Ascending aorta (tissue), 2 donors: Measurements from ENCODE around the gene TMEM256. TPM values are rescaled to one million over a fixed set of nuclear protein-coding genes. Genes with fewer than 3 reads are reported as not detected.

Experiments
- DNase-seq, 2 donors: peaks; one replicate each; pipeline ENCODE4 v3.0.0-alpha.2; 2019; ENCODE audit warnings: low spot score in 2 of 2
- H3K27ac ChIP-seq, 2 donors: fragments of 200-600 bp; sonication (generic); one replicate each; pipeline ENCODE4 v1.5.1; 2016 to 2017; ENCODE audit warnings: mild to moderate bottlenecking in 1 of 2
- H3K27me3 ChIP-seq: fragments of 200-600 bp; sonication (generic); one replicate; pipeline ENCODE4 v1.5.1; 2017
- H3K36me3 ChIP-seq, 2 donors: fragments of 200-600 bp; sonication (generic); one replicate each; pipeline ENCODE4 v1.5.1; 2016
- H3K4me1 ChIP-seq, 2 donors: fragments of 200-600 bp; sonication (generic); one replicate each; pipeline ENCODE4 v1.5.1; 2016 to 2017; ENCODE audit warnings: mild to moderate bottlenecking in 1 of 2
- H3K4me3 ChIP-seq, 2 donors: fragments of 200-600 bp; sonication (generic); one replicate each; pipeline ENCODE4 v1.5.1; 2016 to 2017; ENCODE audit warnings: mild to moderate bottlenecking in 1 of 2
- H3K9me3 ChIP-seq, 2 donors: fragments of 200-600 bp; sonication (generic); one replicate each; pipeline ENCODE4 v1.5.1; 2016
- CTCF ChIP-seq, 3 experiments: fragments of 200-600 bp in 2 of 3; fragments of 450-650 bp in 1 of 3; sonication (generic) in 2 of 3; IDR thresholded peaks; one replicate each; pipeline ENCODE4 v1.5.1; 2016 to 2019; ENCODE audit warnings: antibody characterized with exemption in 3 of 3, mild to moderate bottlenecking in 1 of 3, moderate library complexity in 1 of 3
- intact Hi-C: fragments of 100-400 bp; cut with DNase I; formaldehyde crosslinking; loops from one replicate; pipeline ENCODE4 v1.15.1; 2023
- total RNA-seq: library from RNA; depleted of rRNA; stranded (reverse); fragments of >200 nt; gene quantifications from one replicate; pipeline ENCODE4 v1.1.0, GENCODE V29; 2016

TMEM256 gene
- total RNA-seq, 1 donor from 2014 or later: 241 TPM

GRCh38 chr17:7436556-7437368, 32.9 kb upstream of the TMEM256 start:
- intact Hi-C loops: loop anchor here (1.0 to 2.0 kb wide), 4 partner anchors 18 to 124 kb away; partner anchors contain the start of genes KCTD11, POLR2A and SENP3
- Histone ChIP-seq H3K4me1 (peaks cover 18 to 36% of the 10 kb centered on the region in 2 donors), H3K27me3 (peaks cover 14% of the 10 kb centered on the region), H3K36me3 (no peaks in the 10 kb centered on the region), H3K4me3 (peak overlapping the region; percentile 59 to 69), H3K9me3 (no peaks in the 10 kb centered on the region), H3K27ac (peak overlapping the region; percentile 45 to 62)
- TF ChIP-seq CTCF (IDR thresholded peaks at IDR 0.05): peak; percentile 61 to 89 (median 76)
- DNase-seq: peak in 1 of 2 donors; percentile 86

- peak in 1 of 2 donors; percentile 74 for DNase-seq
- intact Hi-C loops: loop anchor here (1.0 to 2.0 kb wide), 4 partner anchors 19 to 125 kb away; partner anchors contain the start of genes KCTD11, SENP3 and TMEM256
- peaks cover 18 to 36% of the 10 kb centered on the region in 2 donors for H3K4me1 ChIP-seq
- H3K27ac ChIP-seq: peak overlapping the region; percentile 45 to 52
- no peaks in the 10 kb centered on the region for H3K36me3 ChIP-seq
- peak overlapping the region; percentile 59 to 69 for H3K4me3 ChIP-seq
- H3K9me3 ChIP-seq: no peaks in the 10 kb centered on the region
- H3K27me3 ChIP-seq: peaks cover 14% of the 10 kb centered on the region
- TF ChIP-seq CTCF (IDR thresholded peaks at IDR 0.05): no peak
Observed at GRCh38 chr17:7435676-7436555, 32.0 kb upstream of the TMEM256 start.

- Histone ChIP-seq H3K4me1 (peaks cover 11 to 18% of the 10 kb centered on the region in 2 donors), H3K36me3 (no peaks in the 10 kb centered on the region), H3K27ac (no peak overlapping the region), H3K9me3 (no peaks in the 10 kb centered on the region), H3K27me3 (no peaks in the 10 kb centered on the region), H3K4me3 (no peak overlapping the region)
- TF ChIP-seq CTCF (IDR thresholded peaks at IDR 0.05): no peak
- intact Hi-C loops: no loop called here
- DNase-seq: no peak
Observed at GRCh38 chr17:7432296-7432695, 28.4 kb upstream of the TMEM256 start.

GRCh38 chr17:7431231-7431630, 27.3 kb upstream of the TMEM256 start:
- H3K9me3 ChIP-seq: no peaks in the 10 kb centered on the region
- H3K4me1 ChIP-seq: peaks cover under 1 to 9% of the 10 kb centered on the region in 2 donors
- H3K27ac ChIP-seq: no peak overlapping the region
- no peak for DNase-seq
- TF ChIP-seq CTCF (IDR thresholded peaks at IDR 0.05): no peak
- no peaks in the 10 kb centered on the region for H3K36me3 ChIP-seq
- H3K4me3 ChIP-seq: no peak overlapping the region
- intact Hi-C loops: no loop called here
- H3K27me3 ChIP-seq: no peaks in the 10 kb centered on the region

- Histone ChIP-seq H3K27ac (no peak overlapping the region), H3K27me3 (no peaks in the 10 kb centered on the region), H3K36me3 (no peaks in the 10 kb centered on the region), H3K4me3 (no peak overlapping the region), H3K9me3 (no peaks in the 10 kb centered on the region), H3K4me1 (no peaks in the 10 kb centered on the region)
- no peak for TF ChIP-seq CTCF (IDR thresholded peaks at IDR 0.05)
- intact Hi-C loops: no loop called here
- DNase-seq: no peak
Observed at GRCh38 chr17:7429722-7430121, 25.8 kb upstream of the TMEM256 start.
